SU-DHL-6 (cell line): ENCODE measurements around the gene ZFAND2A.

Source experiments
- H2AFZ ChIP-seq: fragments of 200-600 bp; sonication (generic); 2 replicates; pipeline ENCODE4 v1.6.1; 2014; ENCODE audit warnings: low read depth, mild to moderate bottlenecking, moderate library complexity, mixed read lengths, antibody characterized with exemption, low read length; ENCODE audit not compliant: severe bottlenecking
- H3F3A ChIP-seq: fragments of 200-600 bp; shearing (Covaris generic); 2 replicates; pipeline ENCODE4 v1.6.0; 2016; ENCODE audit warnings: antibody characterized with exemption, mild to moderate bottlenecking; ENCODE audit not compliant: insufficient read depth
- H3K27ac ChIP-seq: fragments of 200-600 bp; sonication (generic); 2 replicates; pipeline ENCODE4 v1.5.1; 2016; ENCODE audit warnings: low read depth, mild to moderate bottlenecking, low read length, moderate library complexity, mixed read lengths
- H3K27me3 ChIP-seq: fragments of 200-600 bp; sonication (generic), shearing (Covaris generic); 2 replicates; pipeline ENCODE4 v1.6.0; 2014; ENCODE audit warnings: mild to moderate bottlenecking, low read length
- H3K36me3 ChIP-seq: fragments of 200-600 bp; sonication (generic); 2 replicates; pipeline ENCODE4 v1.6.1; 2014; ENCODE audit warnings: mild to moderate bottlenecking, low read length, mixed read lengths
- H3K4me2 ChIP-seq: fragments of 300-600, 200-600 bp; shearing (Covaris generic), sonication (generic); 2 replicates; pipeline ENCODE4 v1.6.0; 2014; ENCODE audit warnings: low read length, low read depth, mild to moderate bottlenecking; ENCODE audit not compliant: poor library complexity, severe bottlenecking
- H3K4me3 ChIP-seq: fragments of 200-600 bp; sonication (generic); 2 replicates; pipeline ENCODE4 v1.5.1; 2014; ENCODE audit warnings: antibody characterized with exemption, low read length, mild to moderate bottlenecking, mixed read lengths; ENCODE audit not compliant: insufficient read depth, poor library complexity, severe bottlenecking
- H3K79me2 ChIP-seq: fragments of 200-600 bp; sonication (generic); 2 replicates; pipeline ENCODE4 v1.6.1; 2014; ENCODE audit warnings: mild to moderate bottlenecking, low read length, moderate library complexity; ENCODE audit not compliant: insufficient read depth
- H3K9ac ChIP-seq: fragments of 200-600 bp; sonication (generic); 2 replicates; pipeline ENCODE4 v1.7.0; 2014; ENCODE audit warnings: mild to moderate bottlenecking, low read length
- H3K9me2 ChIP-seq: fragments of 200-600 bp; sonication (generic); replicated peaks from 2 replicates; pipeline ENCODE4 v1.6.1; 2014; ENCODE audit warnings: low read length; ENCODE audit not compliant: insufficient read depth
- H3K9me3 ChIP-seq: fragments of 200-600 bp; sonication (generic); 2 replicates; pipeline ENCODE4 v1.6.1; 2014; ENCODE audit warnings: low read length, mixed read lengths; ENCODE audit not compliant: insufficient read depth
- H4K20me1 ChIP-seq: fragments of 200-600 bp; sonication (generic); 2 replicates; pipeline ENCODE4 v1.6.1; 2014; ENCODE audit warnings: low read depth, mild to moderate bottlenecking, antibody characterized with exemption, low read length, moderate library complexity, mixed read lengths
- EZH2phosphoT487 ChIP-seq: fragments of 200-600 bp; sonication (generic), shearing (Covaris generic); conservative IDR thresholded peaks from 2 replicates; pipeline ENCODE4 v1.6.1; 2018; ENCODE audit warnings: mild to moderate bottlenecking, antibody characterized with exemption, low read length, moderate library complexity, mixed read lengths
- TF ChIP-seq, protein P1 (sequence below): fragments of 200-600 bp; sonication (generic); IDR thresholded peaks from one replicate; pipeline ENCODE4 v1.5.1; 2017; ENCODE audit warnings: antibody characterized with exemption, mild to moderate bottlenecking, low read length, moderate library complexity; ENCODE audit not compliant: insufficient read depth, poor library complexity, severe bottlenecking

ZFAND2A gene

GRCh38 chr7:1106063-1106792 is 53.8 kb downstream of the ZFAND2A start:
- H3F3A ChIP-seq: no peaks in the 10 kb centered on the region
- H2AFZ ChIP-seq: no peak overlapping the region
- H3K4me2 ChIP-seq: no peak overlapping the region
- no peak for TF ChIP-seq EZH2phosphoT487
- TF ChIP-seq, protein P1, sequence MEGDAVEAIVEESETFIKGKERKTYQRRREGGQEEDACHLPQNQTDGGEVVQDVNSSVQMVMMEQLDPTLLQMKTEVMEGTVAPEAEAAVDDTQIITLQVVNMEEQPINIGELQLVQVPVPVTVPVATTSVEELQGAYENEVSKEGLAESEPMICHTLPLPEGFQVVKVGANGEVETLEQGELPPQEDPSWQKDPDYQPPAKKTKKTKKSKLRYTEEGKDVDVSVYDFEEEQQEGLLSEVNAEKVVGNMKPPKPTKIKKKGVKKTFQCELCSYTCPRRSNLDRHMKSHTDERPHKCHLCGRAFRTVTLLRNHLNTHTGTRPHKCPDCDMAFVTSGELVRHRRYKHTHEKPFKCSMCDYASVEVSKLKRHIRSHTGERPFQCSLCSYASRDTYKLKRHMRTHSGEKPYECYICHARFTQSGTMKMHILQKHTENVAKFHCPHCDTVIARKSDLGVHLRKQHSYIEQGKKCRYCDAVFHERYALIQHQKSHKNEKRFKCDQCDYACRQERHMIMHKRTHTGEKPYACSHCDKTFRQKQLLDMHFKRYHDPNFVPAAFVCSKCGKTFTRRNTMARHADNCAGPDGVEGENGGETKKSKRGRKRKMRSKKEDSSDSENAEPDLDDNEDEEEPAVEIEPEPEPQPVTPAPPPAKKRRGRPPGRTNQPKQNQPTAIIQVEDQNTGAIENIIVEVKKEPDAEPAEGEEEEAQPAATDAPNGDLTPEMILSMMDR: no peak
- H3K9me2 ChIP-seq: no peaks in the 10 kb centered on the region
- no peaks in the 10 kb centered on the region for H3K27me3 ChIP-seq
- no peak overlapping the region for H3K9ac ChIP-seq
- H3K9me3 ChIP-seq: no peaks in the 10 kb centered on the region
- H4K20me1 ChIP-seq: no peaks in the 10 kb centered on the region
- H3K79me2 ChIP-seq: no peaks in the 10 kb centered on the region
- no peak overlapping the region for H3K4me3 ChIP-seq
- H3K27ac ChIP-seq: no peak overlapping the region
- H3K36me3 ChIP-seq: no peaks in the 10 kb centered on the region

DNA sequence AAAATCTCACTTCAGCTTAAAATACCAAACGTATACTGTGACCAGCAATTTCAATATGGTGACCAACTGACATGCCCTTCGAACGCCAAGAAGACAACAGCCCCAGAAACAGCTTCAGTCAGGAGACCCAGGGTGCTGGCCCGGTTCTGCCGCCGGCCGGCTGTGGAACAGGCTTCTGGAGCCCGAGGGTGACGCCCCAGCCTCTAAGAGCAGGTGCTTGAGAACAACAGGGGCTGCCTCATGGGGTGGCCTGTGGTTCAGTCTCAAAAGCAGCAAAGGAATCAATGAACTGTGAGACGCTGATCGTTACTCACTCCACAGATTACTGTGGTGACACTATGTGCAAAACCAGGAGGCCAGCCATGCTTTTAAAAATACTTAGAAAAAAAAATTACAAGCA is 54.8 kb downstream of the ZFAND2A start:
- no peak overlapping the region for H3K4me3 ChIP-seq
- H3K27ac ChIP-seq: no peak overlapping the region
- no peaks in the 10 kb centered on the region for H3K9me2 ChIP-seq
- H3F3A ChIP-seq: no peaks in the 10 kb centered on the region
- H3K79me2 ChIP-seq: no peaks in the 10 kb centered on the region
- no peaks in the 10 kb centered on the region for H4K20me1 ChIP-seq
- H3K9me3 ChIP-seq: no peaks in the 10 kb centered on the region
- no peaks in the 10 kb centered on the region for H3K27me3 ChIP-seq
- H3K4me2 ChIP-seq: no peak overlapping the region
- no peak overlapping the region for H3K9ac ChIP-seq
- no peaks in the 10 kb centered on the region for H3K36me3 ChIP-seq
- no peak overlapping the region for H2AFZ ChIP-seq
- no peak for TF ChIP-seq EZH2phosphoT487
- TF ChIP-seq, protein P1: no peak

DNA sequence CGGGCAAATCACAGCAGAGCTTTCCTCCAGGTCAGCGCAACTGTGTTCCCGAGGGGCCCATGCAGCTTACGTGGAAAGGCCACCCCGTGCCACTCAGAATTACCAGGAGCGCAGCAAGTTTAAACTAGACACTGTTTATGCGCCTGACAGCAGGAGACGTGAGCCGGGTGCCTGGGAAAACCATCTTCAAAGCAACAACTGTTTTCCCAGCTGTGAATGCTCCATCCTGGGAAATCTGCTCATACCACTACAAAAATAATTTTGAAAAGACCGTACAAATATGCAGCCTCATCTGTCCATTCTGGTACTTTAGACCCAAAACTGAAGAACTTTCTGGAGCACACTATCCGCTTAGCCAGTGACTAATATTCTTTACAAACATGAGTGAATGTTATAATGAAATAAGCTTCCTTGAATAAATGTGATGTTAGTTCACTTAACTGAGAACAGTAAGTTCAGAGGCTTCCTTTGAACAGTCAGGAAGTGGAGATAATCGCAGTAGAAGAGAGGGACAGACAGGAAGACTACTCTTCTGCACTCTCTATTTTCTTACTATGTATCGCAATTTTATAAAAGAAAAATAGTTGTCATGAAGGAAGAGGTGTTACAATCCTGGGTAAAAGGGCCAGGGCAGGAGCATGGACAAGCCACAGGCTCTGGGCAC is 55.3 kb downstream of the ZFAND2A start:
- H3K9me2 ChIP-seq: no peaks in the 10 kb centered on the region
- no peak for TF ChIP-seq EZH2phosphoT487
- TF ChIP-seq, protein P1: no peak
- no peaks in the 10 kb centered on the region for H3K36me3 ChIP-seq
- no peak overlapping the region for H2AFZ ChIP-seq
- no peak overlapping the region for H3K4me2 ChIP-seq
- H3K9me3 ChIP-seq: no peaks in the 10 kb centered on the region
- no peak overlapping the region for H3K4me3 ChIP-seq
- no peaks in the 10 kb centered on the region for H3F3A ChIP-seq
- no peaks in the 10 kb centered on the region for H3K79me2 ChIP-seq
- no peaks in the 10 kb centered on the region for H4K20me1 ChIP-seq
- no peaks in the 10 kb centered on the region for H3K27me3 ChIP-seq
- H3K9ac ChIP-seq: no peak overlapping the region
- H3K27ac ChIP-seq: no peak overlapping the region
